ENCODE data around the gene EPB41L5. TPM values are rescaled to one million over a fixed set of nuclear protein-coding genes. Genes with fewer than 3 reads are reported as not detected.

The EPB41L5 gene
- total RNA-seq, 4 donors from 2014 or later: 10.9 to 26.4 (median 22.8) TPM

- no peak for TF ChIP-seq CTCF (IDR thresholded peaks at IDR 0.05; ENCODE audit: low read depth)
Observed at GRCh38 chr2:120221616-120222015, 208.7 kb downstream of the EPB41L5 start.

GRCh38 chr2:120222186-120223033 lies 209.5 kb downstream of the EPB41L5 start:
- TF ChIP-seq CTCF (IDR thresholded peaks at IDR 0.05; ENCODE audit: low read depth): no peak

- TF ChIP-seq CTCF (IDR thresholded peaks at IDR 0.05; ENCODE audit: low read depth): no peak
Observed at GRCh38 chr2:120223034-120223912, 210.4 kb downstream of the EPB41L5 start, which contains the start of gene TMEM185B. Gene TMEM185B (minus strand): TSS chr2:120223400. CDS start chr2:120222976, 424 bp downstream.

- TF ChIP-seq CTCF (IDR thresholded peaks at IDR 0.05; ENCODE audit: low read depth): no peak
Observed at GRCh38 chr2:120224256-120224655, 211.4 kb downstream of the EPB41L5 start.

DNA sequence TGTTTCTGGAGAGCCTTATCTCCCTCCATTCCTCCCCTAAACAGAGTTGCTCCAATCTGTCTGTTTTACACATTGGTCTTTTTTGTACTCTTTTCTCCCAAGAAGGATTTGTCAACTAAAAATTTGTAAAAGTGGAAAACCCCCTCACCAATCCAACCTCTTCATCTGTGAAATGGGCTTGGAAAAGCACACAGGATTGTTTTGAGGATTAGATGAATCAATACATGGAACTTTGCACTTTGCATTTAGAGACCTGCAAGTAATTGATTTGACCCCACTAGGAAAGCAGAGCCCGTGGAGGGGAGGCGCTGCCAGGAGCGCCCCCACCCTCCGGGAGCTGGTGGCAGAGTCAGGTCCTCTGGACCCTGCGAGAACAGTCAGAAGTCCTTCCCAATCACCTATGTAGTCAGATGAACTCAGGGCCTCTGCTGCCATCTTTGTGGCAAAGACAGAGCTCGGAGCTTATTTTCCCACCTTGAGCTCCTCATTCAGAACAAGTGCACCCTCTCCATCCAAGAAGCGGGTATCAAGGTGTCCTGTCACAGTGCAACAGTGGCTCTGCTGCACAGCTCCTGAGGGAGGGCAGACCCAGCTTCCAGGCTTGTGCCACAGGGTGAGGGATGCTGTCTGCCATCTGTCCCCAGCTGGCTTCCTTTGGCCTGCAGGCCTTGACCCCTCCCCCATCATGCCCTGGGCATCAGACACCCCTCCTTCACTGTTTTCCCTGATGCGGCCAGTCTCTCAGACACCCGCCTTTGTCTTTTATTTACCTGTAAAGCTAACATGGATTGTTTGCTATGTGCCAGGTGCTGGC lies 212.1 kb downstream of the EPB41L5 start:
- TF ChIP-seq CTCF (IDR thresholded peaks at IDR 0.05; ENCODE audit: low read depth): no peak

- TF ChIP-seq CTCF (IDR thresholded peaks at IDR 0.05; ENCODE audit: low read depth): no peak
Observed at GRCh38 chr2:120225549-120226065, 212.7 kb downstream of the EPB41L5 start.
